ENCODE results near the gene PCDHAC1.

- TF ChIP-seq POLR2A (IDR thresholded peaks at IDR 0.05) (no peak), CTCF (IDR thresholded peaks at IDR 0.05) (no peak)
These were observed 48.9 kb upstream of the PCDHAC1 start for GRCh38 chr5:140877262-140877581.
